Measurements from ENCODE around the gene IFITM10. TPM values are rescaled to one million over a fixed set of nuclear protein-coding genes. Genes with fewer than 3 reads are reported as not detected.

IFITM10 gene
- total RNA-seq, 2 experiments from 2014 or later: 0.27 to 0.29 TPM

GRCh38 chr11:1744891-1745700, 5.3 kb downstream of the IFITM10 start:
- Mint-ChIP-seq H3K36me3 (no peaks in the 10 kb centered on the region), H3K4me1 (ENCODE audit: low read depth) (peaks cover 7% of the 10 kb centered on the region), H3K9me3 (peaks cover 8% of the 10 kb centered on the region), H3K27me3 (peaks cover 8% of the 10 kb centered on the region), H3K27ac (no peak overlapping the region), H3K4me3 (no peak overlapping the region)
- peak; percentile 2 for DNase-seq
- intact Hi-C loops (cut with micrococcal nuclease): no loop called here
- POLR2A ChIA-PET: no interaction called here
- CTCF ChIA-PET: interaction anchor here (0.7 kb wide), 1 partner anchor 77 kb away, joined by 3 read pairs; no protein-coding TSS in a partner anchor

DNA sequence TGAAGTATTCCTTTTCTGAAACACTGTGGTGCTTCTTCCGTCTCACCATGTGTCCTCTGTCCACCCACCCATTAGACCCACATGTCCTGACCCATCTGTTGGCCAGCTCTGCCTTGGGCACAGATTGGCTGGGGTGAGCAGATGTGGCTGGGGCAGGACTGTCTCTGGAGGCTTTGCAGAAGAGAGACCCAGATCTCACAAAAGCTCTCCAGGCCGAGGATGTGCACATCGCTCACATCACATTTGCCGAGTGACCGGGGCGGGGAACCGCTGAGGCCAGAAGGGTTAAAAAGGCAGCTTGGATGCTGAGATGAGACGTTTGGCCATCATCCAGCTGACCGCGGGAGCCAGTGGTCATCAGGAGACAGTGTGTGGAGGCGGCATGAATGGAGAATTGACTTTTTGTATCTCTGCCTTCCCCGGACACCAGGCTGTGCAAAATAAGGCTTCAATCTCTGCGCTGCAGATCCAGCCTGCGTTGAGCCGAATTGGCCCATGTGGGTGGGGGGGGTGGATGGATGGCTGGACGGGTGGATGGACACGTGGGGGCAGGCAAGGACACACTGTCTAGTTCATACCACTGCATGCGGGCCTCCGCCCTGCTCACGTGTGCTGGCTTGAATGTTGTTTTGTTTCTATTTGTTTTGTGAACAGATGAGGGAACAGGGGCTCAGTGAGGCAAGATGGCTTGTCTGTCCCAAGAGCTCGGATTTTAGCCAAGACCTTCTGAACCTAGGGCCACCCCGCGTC, 6.1 kb downstream of the IFITM10 start:
- Mint-ChIP-seq H3K27ac (no peak overlapping the region), H3K36me3 (no peaks in the 10 kb centered on the region), H3K4me3 (no peak overlapping the region), H3K4me1 (ENCODE audit: low read depth) (no peaks in the 10 kb centered on the region), H3K27me3 (peaks cover 2% of the 10 kb centered on the region), H3K9me3 (peaks cover 8% of the 10 kb centered on the region)
- ChIA-PET POLR2A (no interaction called here), CTCF (no interaction called here)
- intact Hi-C loops (cut with micrococcal nuclease): no loop called here
- peak; percentile 4 for DNase-seq

DNA sequence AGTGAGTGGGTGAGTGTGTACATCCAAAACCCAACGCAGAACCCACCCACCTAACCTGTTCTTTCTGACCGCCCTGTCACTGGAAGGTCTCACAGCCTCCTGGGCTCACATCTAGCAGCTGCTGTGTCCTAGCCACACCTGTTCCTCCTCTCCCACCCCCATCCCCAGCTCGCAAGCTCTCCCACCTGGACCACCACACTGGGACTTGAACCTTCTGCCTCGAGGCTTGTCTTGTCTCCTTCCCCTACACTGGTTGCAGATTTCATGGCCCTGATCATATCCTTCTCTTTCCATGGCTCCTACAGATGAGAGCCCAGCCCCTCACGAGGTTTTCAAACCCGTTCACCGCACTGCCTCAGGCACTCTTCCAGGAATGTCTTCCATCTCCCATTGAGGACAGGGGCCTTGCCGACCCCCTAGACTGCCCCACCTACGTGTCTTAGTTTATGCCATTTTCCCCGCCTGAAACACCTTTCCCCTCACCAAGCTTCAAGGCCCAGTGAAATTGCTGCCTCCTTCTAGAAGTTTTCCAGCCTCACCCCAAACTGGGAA, 6.7 kb downstream of the IFITM10 start:
- Mint-ChIP-seq H3K9me3 (peaks cover 8% of the 10 kb centered on the region), H3K4me1 (ENCODE audit: low read depth) (no peaks in the 10 kb centered on the region), H3K27me3 (peaks cover 4% of the 10 kb centered on the region), H3K4me3 (no peak overlapping the region), H3K27ac (no peak overlapping the region), H3K36me3 (no peaks in the 10 kb centered on the region)
- DNase-seq: no peak
- POLR2A ChIA-PET: no interaction called here
- intact Hi-C loops (cut with micrococcal nuclease): no loop called here
- CTCF ChIA-PET: no interaction called here

- Mint-ChIP-seq H3K9me3 (peaks cover 8% of the 10 kb centered on the region), H3K27me3 (peaks cover 3% of the 10 kb centered on the region), H3K4me1 (ENCODE audit: low read depth) (no peaks in the 10 kb centered on the region), H3K4me3 (no peak overlapping the region), H3K27ac (no peak overlapping the region), H3K36me3 (no peaks in the 10 kb centered on the region)
- no peak for DNase-seq
- ChIA-PET POLR2A (no interaction called here), CTCF (interaction anchor here (1.2 kb wide), 1 partner anchor 49 kb away, joined by 3 read pairs; no protein-coding TSS in a partner anchor)
- intact Hi-C loops (cut with micrococcal nuclease): no loop called here
Measured at GRCh38 chr11:1742869-1743584, 7.4 kb downstream of the IFITM10 start.

DNA sequence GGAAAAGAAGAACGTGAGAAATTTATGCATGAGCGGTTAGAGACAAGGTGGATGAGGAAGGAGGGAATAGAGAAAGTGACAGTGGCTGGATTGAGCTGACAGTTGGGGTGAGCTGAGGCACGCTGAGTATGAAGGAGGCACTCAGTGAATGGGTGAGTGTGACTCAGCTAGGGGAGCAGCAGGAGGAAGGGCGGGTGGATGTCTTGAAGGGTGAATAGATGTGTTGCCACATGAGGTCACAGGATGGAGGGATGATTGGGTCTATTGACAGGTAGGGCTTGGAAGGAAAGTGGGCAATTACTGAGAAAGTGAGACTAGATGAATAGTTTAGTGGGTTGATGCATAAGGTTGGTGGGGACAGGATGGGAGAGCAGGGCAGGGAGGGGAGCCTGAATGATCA, 8.0 kb downstream of the IFITM10 start:
- ChIA-PET POLR2A (no interaction called here), CTCF (interaction anchor here (1.2 kb wide), 1 partner anchor 48 kb away, joined by 3 read pairs; no protein-coding TSS in a partner anchor)
- no peak overlapping the region for H3K27ac Mint-ChIP-seq
- H3K4me3 Mint-ChIP-seq: no peak overlapping the region
- intact Hi-C loops (cut with micrococcal nuclease): no loop called here
- H3K36me3 Mint-ChIP-seq: no peaks in the 10 kb centered on the region
- peaks cover 9% of the 10 kb centered on the region for H3K9me3 Mint-ChIP-seq
- peaks cover 3% of the 10 kb centered on the region for H3K27me3 Mint-ChIP-seq
- H3K4me1 Mint-ChIP-seq (ENCODE audit: low read depth): no peaks in the 10 kb centered on the region
- no peak for DNase-seq

DNA sequence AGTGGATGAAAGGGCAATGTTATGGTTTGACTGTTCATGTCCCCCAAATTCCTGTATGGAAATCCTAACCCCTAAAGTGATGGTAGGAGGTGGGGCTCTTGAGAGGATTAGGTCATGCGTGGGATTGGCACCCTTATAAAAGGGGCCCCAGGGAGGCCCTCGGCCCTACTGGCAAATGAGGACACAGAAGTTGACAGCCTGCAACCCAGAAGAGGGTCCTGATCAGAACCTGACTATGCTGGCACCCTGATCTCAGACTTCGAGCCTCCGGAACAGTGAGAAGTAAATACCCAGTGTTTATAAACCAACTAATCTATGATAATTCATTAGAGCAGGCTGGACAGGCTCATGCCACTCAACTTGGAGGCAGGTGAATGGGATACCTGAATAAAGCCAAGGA, 8.7 kb downstream of the IFITM10 start:
- H3K27me3 Mint-ChIP-seq: peaks cover 5% of the 10 kb centered on the region
- no peaks in the 10 kb centered on the region for H3K36me3 Mint-ChIP-seq
- intact Hi-C loops (cut with micrococcal nuclease): no loop called here
- H3K4me1 Mint-ChIP-seq (ENCODE audit: low read depth): no peaks in the 10 kb centered on the region
- no peak for DNase-seq
- H3K4me3 Mint-ChIP-seq: no peak overlapping the region
- ChIA-PET POLR2A (no interaction called here), CTCF (interaction anchor here (1.2 kb wide), 1 partner anchor 48 kb away, joined by 3 read pairs; no protein-coding TSS in a partner anchor)
- H3K9me3 Mint-ChIP-seq: peaks cover 14% of the 10 kb centered on the region
- no peak overlapping the region for H3K27ac Mint-ChIP-seq

GRCh38 chr11:1740786-1741530, 9.4 kb downstream of the IFITM10 start:
- DNase-seq: no peak
- Mint-ChIP-seq H3K27me3 (peaks cover 12% of the 10 kb centered on the region), H3K9me3 (peaks cover 18% of the 10 kb centered on the region), H3K4me1 (ENCODE audit: low read depth) (no peaks in the 10 kb centered on the region), H3K36me3 (no peaks in the 10 kb centered on the region), H3K4me3 (no peak overlapping the region), H3K27ac (no peak overlapping the region)
- ChIA-PET CTCF (no interaction called here), POLR2A (no interaction called here)
- intact Hi-C loops (cut with micrococcal nuclease): no loop called here

- H3K4me3 Mint-ChIP-seq: no peak overlapping the region
- CTCF ChIA-PET: no interaction called here
Measured at GRCh38 chr11:1739576-1739975, 10.8 kb downstream of the IFITM10 start.

DNA sequence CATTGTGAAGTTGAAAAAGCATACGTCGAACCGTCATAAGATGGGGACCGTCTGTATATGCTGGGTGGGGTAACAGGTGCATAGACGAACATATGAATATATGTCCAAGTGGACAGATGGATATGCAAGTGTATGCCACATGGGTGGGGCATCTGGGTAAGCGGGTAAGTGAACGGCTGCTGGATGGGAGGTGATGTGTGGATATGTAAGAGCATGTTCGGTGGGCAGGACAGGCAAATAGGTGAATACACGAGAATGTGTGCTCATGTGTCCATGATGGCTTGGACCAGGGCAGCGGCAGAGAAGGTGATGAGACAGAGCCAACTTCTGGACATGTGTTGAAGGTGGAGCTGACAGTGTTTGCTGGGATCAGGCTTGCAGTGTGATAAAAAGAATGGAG, 12.0 kb downstream of the IFITM10 start:
- POLR2A ChIA-PET: no interaction called here
- Mint-ChIP-seq H3K9me3 (peaks cover 18% of the 10 kb centered on the region), H3K4me1 (ENCODE audit: low read depth) (peaks cover 4% of the 10 kb centered on the region), H3K4me3 (no peak overlapping the region), H3K36me3 (no peaks in the 10 kb centered on the region), H3K27me3 (peaks cover 20% of the 10 kb centered on the region), H3K27ac (no peak overlapping the region)
- no peak for DNase-seq
- CTCF ChIA-PET: no interaction called here
- intact Hi-C loops (cut with micrococcal nuclease): no loop called here

More at GRCh38 chr11:1739576-1739975, 10.8 kb downstream of the IFITM10 start:
- Mint-ChIP-seq H3K9me3 (peaks cover 18% of the 10 kb centered on the region), H3K4me1 (ENCODE audit: low read depth) (no peaks in the 10 kb centered on the region), H3K27me3 (peaks cover 14% of the 10 kb centered on the region), H3K36me3 (no peaks in the 10 kb centered on the region), H3K27ac (no peak overlapping the region)
- POLR2A ChIA-PET: no interaction called here
- DNase-seq: no peak
- intact Hi-C loops (cut with micrococcal nuclease): no loop called here

DNA sequence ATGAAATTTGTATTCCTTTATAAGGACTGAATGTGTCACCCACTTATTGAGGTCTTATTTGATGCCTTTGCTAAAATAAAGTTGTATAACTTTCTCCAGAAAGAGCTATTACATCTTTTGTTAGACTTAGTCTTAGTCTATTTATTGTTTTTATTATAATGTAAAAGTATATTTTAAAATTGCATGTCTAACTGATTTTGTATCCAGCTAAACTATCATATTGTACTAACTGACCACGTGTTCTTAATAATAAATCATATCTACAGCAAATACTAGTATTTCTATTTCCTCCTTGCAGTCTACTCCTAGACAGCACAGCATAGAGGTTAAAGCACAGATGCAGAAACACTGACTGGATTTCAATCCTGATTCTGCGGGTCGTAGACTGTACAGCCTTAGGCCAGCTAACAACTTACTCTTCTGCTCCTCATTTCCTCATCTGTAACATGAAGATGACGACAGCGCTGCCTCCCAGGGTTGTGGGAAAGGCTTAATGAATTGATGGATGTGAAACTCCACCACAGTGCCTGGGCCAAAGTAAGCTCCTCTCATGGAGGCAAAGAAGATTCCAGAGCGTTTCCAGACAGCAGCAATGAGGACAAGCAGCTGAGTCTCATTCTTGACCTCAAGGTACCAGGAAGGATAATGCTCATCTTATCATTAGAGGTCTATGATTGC, 13.2 kb downstream of the IFITM10 start:
- H3K4me1 Mint-ChIP-seq (ENCODE audit: low read depth): peaks cover 4% of the 10 kb centered on the region
- no peak overlapping the region for H3K4me3 Mint-ChIP-seq
- DNase-seq: no peak
- ChIA-PET POLR2A (no interaction called here), CTCF (interaction anchor here (1.5 kb wide), 1 partner anchor 43 kb away, joined by 10 read pairs; no protein-coding TSS in a partner anchor)
- peaks cover 18% of the 10 kb centered on the region for H3K9me3 Mint-ChIP-seq
- H3K27ac Mint-ChIP-seq: no peak overlapping the region
- no peaks in the 10 kb centered on the region for H3K36me3 Mint-ChIP-seq
- peaks cover 21% of the 10 kb centered on the region for H3K27me3 Mint-ChIP-seq
- intact Hi-C loops (cut with micrococcal nuclease): no loop called here

- ChIA-PET CTCF (interaction anchor here (1.5 kb wide), 1 partner anchor 43 kb away, joined by 10 read pairs; no protein-coding TSS in a partner anchor), POLR2A (no interaction called here)
- H3K27me3 Mint-ChIP-seq: peaks cover 26% of the 10 kb centered on the region
- H3K4me3 Mint-ChIP-seq: no peak overlapping the region
- peaks cover 19% of the 10 kb centered on the region for H3K9me3 Mint-ChIP-seq
- peaks cover 4% of the 10 kb centered on the region for H3K4me1 Mint-ChIP-seq (ENCODE audit: low read depth)
- H3K27ac Mint-ChIP-seq: no peak overlapping the region
- no peak for DNase-seq
- H3K36me3 Mint-ChIP-seq: no peaks in the 10 kb centered on the region
- intact Hi-C loops (cut with micrococcal nuclease): no loop called here
Measured at GRCh38 chr11:1736447-1736992, 13.9 kb downstream of the IFITM10 start.
